HepG2 (cell line): ENCODE results near the gene CLDN7. TPM values are rescaled to one million over a fixed set of nuclear protein-coding genes. Genes with fewer than 3 reads are reported as not detected.

ENCODE experiments used
- FLYWCH1 ChIP-seq: sonication (generic); formaldehyde crosslinking; IDR thresholded peaks from 2 replicates; pipeline ENCODE4 v1.8.1; 2023; ENCODE audit warnings: mild to moderate bottlenecking, missing genetic modification reagents
- FOXA1 ChIP-seq, 2 experiments: fragments of 450-650 bp in 1 of 2; sonication (generic) in 1 of 2; formaldehyde crosslinking in 1 of 2; IDR thresholded peaks; 2 replicates each; pipeline versions ENCODE4 v1.4.0 to v1.6.1; 2016 to 2020; ENCODE audit warnings: missing genetic modification reagents in 1 of 2
- MAX ChIP-seq: IDR thresholded peaks from 2 replicates; pipeline ENCODE4 v1.6.1; 2012; ENCODE audit warnings: inconsistent platforms
- SP4 ChIP-seq: sonication (generic); formaldehyde crosslinking; IDR thresholded peaks from 2 replicates; pipeline ENCODE4 v1.8.1; 2023; ENCODE audit warnings: mild to moderate bottlenecking, missing genetic modification reagents
- ZNF558 ChIP-seq: sonication (generic); formaldehyde crosslinking; IDR thresholded peaks from 2 replicates; pipeline ENCODE4 v1.9.0; 2022; ENCODE audit warnings: mild to moderate bottlenecking, missing genetic modification reagents, borderline replicate concordance
- ZNF564 ChIP-seq: sonication (generic); formaldehyde crosslinking; IDR thresholded peaks from 2 replicates; pipeline ENCODE4 v1.8.1; 2023; ENCODE audit warnings: mild to moderate bottlenecking, missing genetic modification reagents
- polyA plus RNA-seq, 8 experiments: library from polyadenylated mRNA; depleted of rRNA in 3 of 8; stranded (reverse) in 7 of 8; unstranded in 1 of 8; fragments of >200 nt; fragmentation: Illumina TruSeq in 4 of 8; extraction: Trizol in 4 of 8; gene quantifications; 2 replicates each; pipeline versions ENCODE4 v1.2.1 to v1.2.3, GENCODE V29; 2011 to 2016; ENCODE audit warnings: low read depth in 4 of 8, missing spikeins in 1 of 8, mixed read lengths in 1 of 8; ENCODE audit not compliant: insufficient read depth in 1 of 8
- total RNA-seq, 5 experiments: library from RNA; depleted of rRNA; stranded (reverse); fragments of >200 nt; fragmentation: Illumina TruSeq; extraction: Trizol; gene quantifications; 2 replicates each; pipeline ENCODE4 v1.2.3, GENCODE V29; 2016; ENCODE audit warnings: low read depth in 1 of 5
- TF ChIP-seq, protein P1 (sequence below): sonication (generic); formaldehyde crosslinking; IDR thresholded peaks from 2 replicates; pipeline ENCODE4 v1.4.0; 2020; ENCODE audit warnings: missing genetic modification reagents, borderline replicate concordance
- TF ChIP-seq, protein P2 (sequence below): sonication (generic); formaldehyde crosslinking; IDR thresholded peaks from 2 replicates; pipeline ENCODE4 v1.4.0; 2020; ENCODE audit warnings: mild to moderate bottlenecking, missing genetic modification reagents

Gene CLDN7
- total and polyA plus RNA-seq, 2 of the 13 experiments (the other 11 are each of a cell fraction or from before 2014, with no cell fraction given) = not detected

- TF ChIP-seq FLYWCH1 (CRISPR knock-in tag) = peak; percentile 23; the same call in 1 of the 2 replicates
- 0 out of 2 replicates have a peak, but pooled peaks have one; percentile 52 for TF ChIP-seq SP4 (CRISPR knock-in tag)
- TF ChIP-seq, protein P1, sequence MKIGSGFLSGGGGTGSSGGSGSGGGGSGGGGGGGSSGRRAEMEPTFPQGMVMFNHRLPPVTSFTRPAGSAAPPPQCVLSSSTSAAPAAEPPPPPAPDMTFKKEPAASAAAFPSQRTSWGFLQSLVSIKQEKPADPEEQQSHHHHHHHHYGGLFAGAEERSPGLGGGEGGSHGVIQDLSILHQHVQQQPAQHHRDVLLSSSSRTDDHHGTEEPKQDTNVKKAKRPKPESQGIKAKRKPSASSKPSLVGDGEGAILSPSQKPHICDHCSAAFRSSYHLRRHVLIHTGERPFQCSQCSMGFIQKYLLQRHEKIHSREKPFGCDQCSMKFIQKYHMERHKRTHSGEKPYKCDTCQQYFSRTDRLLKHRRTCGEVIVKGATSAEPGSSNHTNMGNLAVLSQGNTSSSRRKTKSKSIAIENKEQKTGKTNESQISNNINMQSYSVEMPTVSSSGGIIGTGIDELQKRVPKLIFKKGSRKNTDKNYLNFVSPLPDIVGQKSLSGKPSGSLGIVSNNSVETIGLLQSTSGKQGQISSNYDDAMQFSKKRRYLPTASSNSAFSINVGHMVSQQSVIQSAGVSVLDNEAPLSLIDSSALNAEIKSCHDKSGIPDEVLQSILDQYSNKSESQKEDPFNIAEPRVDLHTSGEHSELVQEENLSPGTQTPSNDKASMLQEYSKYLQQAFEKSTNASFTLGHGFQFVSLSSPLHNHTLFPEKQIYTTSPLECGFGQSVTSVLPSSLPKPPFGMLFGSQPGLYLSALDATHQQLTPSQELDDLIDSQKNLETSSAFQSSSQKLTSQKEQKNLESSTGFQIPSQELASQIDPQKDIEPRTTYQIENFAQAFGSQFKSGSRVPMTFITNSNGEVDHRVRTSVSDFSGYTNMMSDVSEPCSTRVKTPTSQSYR = no peak
- TF ChIP-seq ZNF558 = peak; percentile 17; the same call in 1 of the 2 replicates
- 0 out of 2 replicates have a peak, but pooled peaks have one; percentile 16 for TF ChIP-seq ZNF564 (CRISPR knock-in tag)
- no peak for TF ChIP-seq FOXA1 (IDR thresholded peaks at IDR 0.05)
- TF ChIP-seq FOXA1 (CRISPR knock-in tag; IDR thresholded peaks at IDR 0.05) = no peak
- TF ChIP-seq, protein P2, sequence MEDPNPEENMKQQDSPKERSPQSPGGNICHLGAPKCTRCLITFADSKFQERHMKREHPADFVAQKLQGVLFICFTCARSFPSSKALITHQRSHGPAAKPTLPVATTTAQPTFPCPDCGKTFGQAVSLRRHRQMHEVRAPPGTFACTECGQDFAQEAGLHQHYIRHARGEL (CRISPR knock-in tag) = no peak
- TF ChIP-seq MAX = no peak
These were observed 11.3 kb downstream of the CLDN7 start (continued) for GRCh38 chr17:7250695-7251627.
